Activated B cell treated with CpG ODN at 0.5 μM for 24 hours (primary cell): Measurements from ENCODE around the gene MCC. TPM values are rescaled to one million over a fixed set of nuclear protein-coding genes. Genes with fewer than 3 reads are reported as not detected.

Experiments
- ATAC-seq: fragments of 200-7000 bp; cut with Tn5 transposase; one replicate; pipeline ENCODE4 v1.10.0; 2021; ENCODE audit warnings: low read depth, mild to moderate bottlenecking, moderate library complexity
- CTCF ChIA-PET: fragments of 350-600 bp; sonication (Branson Sonifier 250); formaldehyde crosslinking; loops from one replicate; lab custom pipeline; 2021; ENCODE audit warnings: antibody characterized with exemption; lab: Charles Lee
- POLR2A ChIA-PET: fragments of 350-600 bp; sonication (Branson Sonifier 250); formaldehyde crosslinking; loops from one replicate; lab custom pipeline; 2021; ENCODE audit warnings: antibody characterized with exemption; lab: Charles Lee
- DNase-seq: peaks from one replicate; pipeline ENCODE4 v3.0.0; 2022
- H3K27ac Mint-ChIP-seq: one replicate; pipeline ENCODE4 v1.8.0; 2020; ENCODE audit warnings: mixed read lengths
- H3K27me3 Mint-ChIP-seq: one replicate; pipeline ENCODE4 v1.8.0; 2021; ENCODE audit warnings: mixed read lengths
- H3K36me3 Mint-ChIP-seq: one replicate; pipeline ENCODE4 v1.8.0; 2021; ENCODE audit warnings: low read depth, mixed read lengths
- H3K4me1 Mint-ChIP-seq: one replicate; pipeline ENCODE4 v1.8.0; 2021; ENCODE audit warnings: mixed read lengths
- H3K4me3 Mint-ChIP-seq: one replicate; pipeline ENCODE4 v1.8.0; 2020; ENCODE audit warnings: mild to moderate bottlenecking, mixed read lengths
- H3K9me3 Mint-ChIP-seq: one replicate; pipeline ENCODE4 v1.8.0; 2020; ENCODE audit warnings: mixed read lengths
- CTCF ChIP-seq: fragments of 200-600 bp; IDR thresholded peaks from one replicate; pipeline ENCODE4 v1.8.0; 2022; ENCODE audit warnings: antibody characterized with exemption, mild to moderate bottlenecking
- intact Hi-C: fragments of 100-400 bp; cut with micrococcal nuclease; formaldehyde crosslinking; loops from one replicate; pipeline ENCODE4 v1.15.1; 2024
- total RNA-seq: library from RNA; stranded (reverse); gene quantifications from 2 replicates; pipeline ENCODE4 v1.2.3, GENCODE V29; 2022

Gene MCC
- total RNA-seq, 1 donor from 2014 or later, result 0.22 TPM

GRCh38 chr5:113182658-113183344 lies 305.5 kb downstream of the MCC start:
- H3K4me1 Mint-ChIP-seq, result peaks cover 2% of the 10 kb centered on the region
- intact Hi-C loops, result no loop called here
- no peak for ATAC-seq
- no peaks in the 10 kb centered on the region for H3K36me3 Mint-ChIP-seq
- H3K27ac Mint-ChIP-seq, result no peak overlapping the region
- POLR2A ChIA-PET, result no interaction called here
- H3K9me3 Mint-ChIP-seq, result no peaks in the 10 kb centered on the region
- TF ChIP-seq CTCF, result no peak
- no peak overlapping the region for H3K4me3 Mint-ChIP-seq
- DNase-seq, result no peak
- CTCF ChIA-PET, result no interaction called here
- peaks cover 5% of the 10 kb centered on the region for H3K27me3 Mint-ChIP-seq

GRCh38 chr5:113181853-113182490 lies 306.3 kb downstream of the MCC start:
- ChIA-PET CTCF (no interaction called here), POLR2A (no interaction called here)
- Mint-ChIP-seq H3K9me3 (no peaks in the 10 kb centered on the region), H3K36me3 (no peaks in the 10 kb centered on the region), H3K27ac (no peak overlapping the region), H3K4me3 (no peak overlapping the region), H3K4me1 (no peaks in the 10 kb centered on the region), H3K27me3 (peaks cover 5% of the 10 kb centered on the region)
- DNase-seq, result no peak
- TF ChIP-seq CTCF, result no peak
- intact Hi-C loops, result no loop called here
- no peak for ATAC-seq

GRCh38 chr5:113181409-113181808 lies 306.8 kb downstream of the MCC start:
- Mint-ChIP-seq H3K27me3 (peaks cover 9% of the 10 kb centered on the region), H3K27ac (no peak overlapping the region), H3K36me3 (no peaks in the 10 kb centered on the region), H3K4me3 (no peak overlapping the region), H3K4me1 (no peaks in the 10 kb centered on the region), H3K9me3 (no peaks in the 10 kb centered on the region)
- DNase-seq, result no peak
- TF ChIP-seq CTCF, result no peak
- POLR2A ChIA-PET, result no interaction called here
- no peak for ATAC-seq
- intact Hi-C loops, result no loop called here
- CTCF ChIA-PET, result no interaction called here

- ChIA-PET POLR2A (no interaction called here), CTCF (no interaction called here)
- Mint-ChIP-seq H3K27me3 (peaks cover 9% of the 10 kb centered on the region), H3K4me3 (no peak overlapping the region), H3K36me3 (no peaks in the 10 kb centered on the region), H3K9me3 (no peaks in the 10 kb centered on the region), H3K27ac (no peak overlapping the region), H3K4me1 (no peaks in the 10 kb centered on the region)
- intact Hi-C loops, result no loop called here
- DNase-seq (no peak), ATAC-seq (no peak)
- no peak for TF ChIP-seq CTCF
Observed at GRCh38 chr5:113179156-113179555, 309.1 kb downstream of the MCC start.

GRCh38 chr5:113178073-113178779 lies 310.0 kb downstream of the MCC start:
- ATAC-seq, result no peak
- no peak for TF ChIP-seq CTCF
- no peak overlapping the region for H3K4me3 Mint-ChIP-seq

More at GRCh38 chr5:113178073-113178779, 310.0 kb downstream of the MCC start:
- no peak for DNase-seq
- Mint-ChIP-seq H3K27me3 (peaks cover 9% of the 10 kb centered on the region), H3K36me3 (no peaks in the 10 kb centered on the region), H3K4me1 (no peaks in the 10 kb centered on the region), H3K27ac (no peak overlapping the region), H3K9me3 (no peaks in the 10 kb centered on the region)
- intact Hi-C loops, result no loop called here
- CTCF ChIA-PET, result no interaction called here
- POLR2A ChIA-PET, result no interaction called here
